Pancreas (tissue), 10 donors: ENCODE results near the gene ACOX1. TPM values are rescaled to one million over a fixed set of nuclear protein-coding genes. Genes with fewer than 3 reads are reported as not detected.
A peak's percentile ranks its signal among the peaks of the same experiment; 100 is the strongest.

Experiments used
- ATAC-seq, 4 donors: fragments of 200-7000 bp; cut with Tn5 transposase; one replicate each; pipeline versions ENCODE4 v1.8.0 to v1.9.1; 2020; ENCODE audit warnings: mild to moderate bottlenecking in 4 of 4, moderate library complexity in 4 of 4
- DNase-seq, 6 donors: peaks; one replicate each; pipeline ENCODE4 v3.0.0-alpha.2; 2020
- FAIRE-seq: peaks from 2 replicates; lab custom pipeline; 2012; peaks lifted over from hg19 to GRCh38; lab: Jason Lieb, UNC
- H3K27ac ChIP-seq, 4 donors: fragments of 200-600 bp; sonication (generic); 1 replicate in 3 of 4; 2 replicates in 1 of 4; pipeline versions ENCODE4 v1.5.0 to v1.8.0; 2020
- H3K27me3 ChIP-seq, 4 donors: fragments of 200-600 bp; one replicate each; pipeline ENCODE4 v1.8.0; 2021
- H3K36me3 ChIP-seq, 3 donors: fragments of 200-600 bp; sonication (generic) in 1 of 3; one replicate each; pipeline versions ENCODE4 v1.5.0 to v1.8.0; 2020 to 2021
- H3K4me1 ChIP-seq, 3 donors: fragments of 200-600 bp; one replicate each; pipeline ENCODE4 v1.8.0; 2021
- H3K4me3 ChIP-seq, 4 donors: fragments of 200-600 bp; sonication (generic) in 2 of 4; one replicate each; pipeline versions ENCODE4 v1.5.0 to v1.8.0; 2020 to 2021
- H3K9me3 ChIP-seq, 4 donors: fragments of 200-600 bp; one replicate each; pipeline ENCODE4 v1.8.0; 2021
- WGBS, 2 donors: extraction: QIAGEN DNeasy Blood & Tissue Kit; methylation state at CpG; one replicate each; pipeline ENCODE4 v1.1.7; 2013; 5-methylcytosine and 5-hydroxymethylcytosine counted together
- intact Hi-C, 3 donors: fragments of 100-400 bp; cut with DNase I; formaldehyde crosslinking; loops; one replicate each; pipeline versions ENCODE4 v1.11.1 to v1.14.2; 2022
- polyA plus RNA-seq, 2 donors: library from polyadenylated mRNA; stranded (reverse); fragments of 200-250 nt; gene quantifications; one replicate each; pipeline ENCODE4 v1.2.3, GENCODE V29; 2013
- total RNA-seq, 6 donors: library from RNA; stranded (reverse); fragmentation: NEBNext Ultra II Directional in 4 of 6; extraction: Animal tissue kit (Norgen Biotek cat#: 25700) in 4 of 6; gene quantifications; one replicate each; pipeline versions ENCODE4 v1.2.1 to v1.2.4, GENCODE V29; 2021 to 2023
- TF ChIP-seq, protein P1 (sequence below), 4 donors: fragments of 200-600 bp; sonication (generic) in 3 of 4; IDR thresholded peaks; one replicate each; pipeline versions ENCODE4 v1.5.0 to v1.8.0; 2021; ENCODE audit warnings: antibody characterized with exemption in 4 of 4
- donor health status: healthy with polysubstance abuse.
- donor health status: DM: no; HTN: no; CAD: no; lungs with moderate emphysema.
- donor health status: DM: no; HTN: no; CAD: no.
- donor health status: control.
- donor health status: control.
- donor health status: Bipolar disorder and iron deficiency.
- donor health status: DM: yes; HTN: yes; CAD: no.
- donor health status: DM: no; HTN: no; CAD: no.
- donor health status: DM: no; HTN: no; CAD: no.
- donor health status: DM: yes; HTN: yes; CAD: no.

ACOX1 gene
- total and polyA plus RNA-seq, 8 donors = 16.3 to 74.2 (median 57.5) TPM

DNA sequence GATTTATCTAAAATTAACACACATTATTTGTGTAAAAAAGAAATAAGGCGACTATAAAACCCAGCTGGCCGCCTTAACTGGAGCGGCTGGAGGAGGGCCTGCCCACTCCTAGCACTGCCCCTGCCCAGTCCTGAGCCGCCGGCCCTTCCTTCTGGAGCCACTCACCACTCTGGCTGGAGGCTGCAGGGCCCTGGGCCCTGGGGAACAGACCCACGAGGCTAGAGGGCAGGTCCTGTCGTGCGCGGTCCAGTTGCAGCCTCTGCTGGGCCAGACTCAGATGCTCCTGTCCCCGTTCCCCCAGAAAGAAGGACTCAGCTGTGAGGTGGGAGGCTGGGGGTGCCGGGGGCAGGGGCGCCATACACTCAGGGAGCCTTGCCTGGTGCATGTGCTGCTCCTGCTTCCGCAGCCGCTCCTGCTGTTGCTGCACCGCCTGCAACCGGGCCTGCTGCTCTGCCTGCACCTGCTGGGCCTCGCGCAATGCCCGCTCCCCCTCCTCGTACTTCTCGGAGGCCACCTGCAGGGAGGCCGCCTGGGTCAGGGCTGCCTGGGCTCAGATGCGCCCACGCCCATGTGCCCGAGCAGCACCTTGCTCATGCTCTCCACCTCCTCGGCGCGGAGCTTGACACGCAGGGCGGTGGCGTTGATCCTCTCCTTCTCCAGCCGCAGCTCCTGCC lies 65.3 kb downstream of the ACOX1 start:
- H3K4me1 ChIP-seq = no peaks in the 10 kb centered on the region
- TF ChIP-seq, protein P1, sequence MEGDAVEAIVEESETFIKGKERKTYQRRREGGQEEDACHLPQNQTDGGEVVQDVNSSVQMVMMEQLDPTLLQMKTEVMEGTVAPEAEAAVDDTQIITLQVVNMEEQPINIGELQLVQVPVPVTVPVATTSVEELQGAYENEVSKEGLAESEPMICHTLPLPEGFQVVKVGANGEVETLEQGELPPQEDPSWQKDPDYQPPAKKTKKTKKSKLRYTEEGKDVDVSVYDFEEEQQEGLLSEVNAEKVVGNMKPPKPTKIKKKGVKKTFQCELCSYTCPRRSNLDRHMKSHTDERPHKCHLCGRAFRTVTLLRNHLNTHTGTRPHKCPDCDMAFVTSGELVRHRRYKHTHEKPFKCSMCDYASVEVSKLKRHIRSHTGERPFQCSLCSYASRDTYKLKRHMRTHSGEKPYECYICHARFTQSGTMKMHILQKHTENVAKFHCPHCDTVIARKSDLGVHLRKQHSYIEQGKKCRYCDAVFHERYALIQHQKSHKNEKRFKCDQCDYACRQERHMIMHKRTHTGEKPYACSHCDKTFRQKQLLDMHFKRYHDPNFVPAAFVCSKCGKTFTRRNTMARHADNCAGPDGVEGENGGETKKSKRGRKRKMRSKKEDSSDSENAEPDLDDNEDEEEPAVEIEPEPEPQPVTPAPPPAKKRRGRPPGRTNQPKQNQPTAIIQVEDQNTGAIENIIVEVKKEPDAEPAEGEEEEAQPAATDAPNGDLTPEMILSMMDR (IDR thresholded peaks at IDR 0.05) = no peak
- intact Hi-C loops = loop anchor here in 1 of 3 donors (10.0 kb wide), 1 partner anchor 81 kb away; no protein-coding TSS in a partner anchor
- DNase-seq (peak in 1 of 6 donors; percentile 56), FAIRE-seq (no peak), ATAC-seq (no peak)
- H3K27ac ChIP-seq = no peak overlapping the region
- H3K9me3 ChIP-seq = no peaks in the 10 kb centered on the region
- H3K27me3 ChIP-seq = no peaks in the 10 kb centered on the region
- WGBS, 2 donors = 92 to 95% methylated on average over 31 to 32 of the region's 32 CpGs
- no peak overlapping the region for H3K4me3 ChIP-seq
- H3K36me3 ChIP-seq = no peaks in the 10 kb centered on the region

GRCh38 chr17:75910699-75911098 lies 68.3 kb downstream of the ACOX1 start:
- DNase-seq = no peak

DNA sequence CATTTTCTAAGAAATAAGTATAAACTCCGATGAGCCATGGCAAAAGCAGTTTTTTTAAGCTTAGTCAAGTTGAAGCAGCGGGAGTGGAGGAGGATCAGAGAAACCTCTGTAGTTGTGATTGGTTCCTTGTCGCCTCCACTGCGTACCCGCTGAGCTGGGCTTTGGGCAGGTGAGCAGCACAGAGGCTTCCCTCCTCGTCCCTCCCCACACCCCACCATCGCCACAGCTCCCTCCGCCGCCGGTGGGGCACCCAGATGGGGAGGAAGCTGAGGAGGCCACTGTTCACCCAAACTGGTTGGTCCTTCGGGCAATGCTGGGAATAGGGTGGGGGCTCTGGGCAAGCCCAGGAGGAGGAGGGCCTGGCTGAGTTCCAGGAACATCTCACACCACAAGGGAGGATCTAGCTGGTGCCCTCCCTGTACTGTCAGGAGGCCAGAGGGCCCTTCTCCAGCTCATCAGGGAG lies 69.1 kb downstream of the ACOX1 start:
- FAIRE-seq (no peak), DNase-seq (peak in 1 of 6 donors; percentile 38), ATAC-seq (no peak)
- no peaks in the 10 kb centered on the region for H3K27me3 ChIP-seq
- H3K9me3 ChIP-seq = no peaks in the 10 kb centered on the region
- TF ChIP-seq, protein P1 (IDR thresholded peaks at IDR 0.05) = no peak
- no peaks in the 10 kb centered on the region for H3K36me3 ChIP-seq
- H3K4me3 ChIP-seq = no peak overlapping the region
- WGBS, 2 donors = 80 to 82% methylated on average over 11 of the region's 11 CpGs
- intact Hi-C loops = loop anchor here in 2 of 3 donors (5.0 to 10.0 kb wide), 2 partner anchors 85 to 97 kb away; no protein-coding TSS in a partner anchor
- no peak overlapping the region for H3K27ac ChIP-seq
- H3K4me1 ChIP-seq = peaks cover 0 to 6% (median 3%) of the 10 kb centered on the region in 3 donors

More at GRCh38 chr17:75910699-75911098, 68.3 kb downstream of the ACOX1 start:
- WGBS, 2 donors = 87 to 89% methylated on average over 6 of the region's 6 CpGs
- peaks cover 0 to under 1% (median 0%) of the 10 kb centered on the region in 3 donors for H3K4me1 ChIP-seq
- H3K36me3 ChIP-seq = no peaks in the 10 kb centered on the region
- FAIRE-seq (no peak), ATAC-seq (no peak)
- H3K27ac ChIP-seq = no peak overlapping the region
- intact Hi-C loops = loop anchor here in 1 of 3 donors (10.0 kb wide), 1 partner anchor 84 kb away; no protein-coding TSS in a partner anchor
- H3K9me3 ChIP-seq = no peaks in the 10 kb centered on the region
- H3K27me3 ChIP-seq = no peaks in the 10 kb centered on the region
- no peak overlapping the region for H3K4me3 ChIP-seq
- TF ChIP-seq, protein P1 (IDR thresholded peaks at IDR 0.05) = no peak

- TF ChIP-seq, protein P1 (IDR thresholded peaks at IDR 0.05) = no peak
- Histone ChIP-seq H3K36me3 (no peaks in the 10 kb centered on the region), H3K4me1 (peaks cover 0 to 6% (median 3%) of the 10 kb centered on the region in 3 donors), H3K9me3 (no peaks in the 10 kb centered on the region), H3K27me3 (no peaks in the 10 kb centered on the region), H3K4me3 (no peak overlapping the region), H3K27ac (no peak overlapping the region)
- FAIRE-seq (no peak), DNase-seq (peak in 2 of 6 donors; percentile 51 to 62), ATAC-seq (no peak)
- intact Hi-C loops = loop anchor here in 1 of 3 donors (5.0 kb wide), 1 partner anchor 98 kb away; no protein-coding TSS in a partner anchor
- 68 to 69% methylated on average over 14 of the region's 14 CpGs for WGBS, 2 donors
Observed at GRCh38 chr17:75909051-75909811, 69.7 kb downstream of the ACOX1 start.
